IMR-90 (cell line): Measurements from ENCODE around the gene SDHA.

Source experiments
- BHLHE40 ChIP-seq: fragments of 150-350 bp; IDR thresholded peaks from 2 replicates; pipeline ENCODE4 v1.6.1; 2016; ENCODE audit warnings: mild to moderate bottlenecking, low read depth, low read length
- FOS ChIP-seq: fragments of 150-350 bp; IDR thresholded peaks from 2 replicates; pipeline ENCODE4 v1.6.1; 2016; ENCODE audit warnings: low read depth, low read length
- MAFK ChIP-seq: IDR thresholded peaks from 2 replicates; pipeline ENCODE4 v1.6.1; 2012; ENCODE audit warnings: low read depth, low read length, improper control_type of control experiment
- MAZ ChIP-seq: IDR thresholded peaks from 2 replicates; pipeline ENCODE4 v1.6.1; 2012; ENCODE audit warnings: low read depth, mild to moderate bottlenecking, low read length, improper control_type of control experiment, moderate library complexity, borderline replicate concordance
- MXI1 ChIP-seq: IDR thresholded peaks from 2 replicates; pipeline ENCODE4 v1.6.1; 2012; ENCODE audit warnings: low read depth, mild to moderate bottlenecking, low read length, moderate library complexity, borderline replicate concordance
- POLR2A ChIP-seq: IDR thresholded peaks from 2 replicates; pipeline ENCODE4 v1.6.1; 2012; ENCODE audit warnings: mild to moderate bottlenecking, low read depth, low read length
- RAD21 ChIP-seq: IDR thresholded peaks from 2 replicates; pipeline ENCODE4 v1.6.1; 2012; ENCODE audit warnings: low read length, improper control_type of control experiment
- RFX5 ChIP-seq: IDR thresholded peaks from 2 replicates; pipeline ENCODE4 v1.8.0; 2012; ENCODE audit warnings: low read depth, mild to moderate bottlenecking, low read length, moderate library complexity
- SMC3 ChIP-seq: fragments of 150-350 bp; IDR thresholded peaks from 2 replicates; pipeline ENCODE4 v1.6.1; 2016; ENCODE audit warnings: low read depth, mild to moderate bottlenecking, antibody characterized with exemption, low read length, moderate library complexity
- TF ChIP-seq, protein P1 (sequence below): conservative IDR thresholded peaks from 2 replicates; pipeline ENCODE4 v1.5.1; 2012; ENCODE audit warnings: mild to moderate bottlenecking, low read depth, low read length, improper control_type of control experiment
- TF ChIP-seq, protein P2 (sequence below): fragments of 150-350 bp; IDR thresholded peaks from 2 replicates; pipeline ENCODE4 v1.6.1; 2017; ENCODE audit warnings: mild to moderate bottlenecking, antibody characterized with exemption, low read length, low read depth

DNA sequence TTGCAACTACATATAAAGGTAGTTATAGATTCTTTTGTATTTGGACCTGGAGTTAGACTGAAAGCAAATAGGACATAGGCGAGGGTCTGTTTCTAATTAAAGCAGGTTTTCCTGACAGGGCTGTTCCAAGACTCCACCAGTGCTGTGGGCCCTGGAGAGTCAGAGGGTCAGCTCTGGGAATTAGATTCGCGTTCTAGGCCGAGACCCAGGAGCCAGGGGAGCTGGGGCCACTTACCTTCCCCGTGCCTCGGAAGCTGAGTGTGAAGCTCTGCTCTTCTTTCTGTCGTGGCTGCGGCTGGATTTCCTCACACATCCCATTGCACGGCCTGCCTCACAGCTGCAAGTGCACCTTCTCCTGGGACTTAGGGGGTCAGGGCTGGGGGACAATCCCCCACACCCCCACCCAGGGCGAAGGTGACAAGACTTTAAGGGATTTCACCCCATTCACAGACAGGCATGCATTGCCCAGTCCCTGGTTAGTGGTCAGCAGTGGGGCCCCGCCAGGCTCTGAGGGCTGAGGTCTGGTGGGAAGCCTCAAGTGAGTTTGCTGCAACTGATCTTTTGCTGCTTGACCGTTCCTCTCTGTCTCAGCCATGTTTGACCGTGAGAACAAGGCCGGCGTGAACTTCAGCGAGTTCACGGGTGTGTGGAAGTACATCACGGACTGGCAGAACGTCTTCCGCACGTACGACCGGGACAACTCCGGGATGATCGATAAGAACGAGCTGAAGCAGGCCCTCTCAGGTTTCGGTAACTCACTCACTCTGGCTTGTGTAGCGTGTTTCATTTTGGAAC is 88.1 kb downstream of the SDHA start:
- TF ChIP-seq, protein P1, sequence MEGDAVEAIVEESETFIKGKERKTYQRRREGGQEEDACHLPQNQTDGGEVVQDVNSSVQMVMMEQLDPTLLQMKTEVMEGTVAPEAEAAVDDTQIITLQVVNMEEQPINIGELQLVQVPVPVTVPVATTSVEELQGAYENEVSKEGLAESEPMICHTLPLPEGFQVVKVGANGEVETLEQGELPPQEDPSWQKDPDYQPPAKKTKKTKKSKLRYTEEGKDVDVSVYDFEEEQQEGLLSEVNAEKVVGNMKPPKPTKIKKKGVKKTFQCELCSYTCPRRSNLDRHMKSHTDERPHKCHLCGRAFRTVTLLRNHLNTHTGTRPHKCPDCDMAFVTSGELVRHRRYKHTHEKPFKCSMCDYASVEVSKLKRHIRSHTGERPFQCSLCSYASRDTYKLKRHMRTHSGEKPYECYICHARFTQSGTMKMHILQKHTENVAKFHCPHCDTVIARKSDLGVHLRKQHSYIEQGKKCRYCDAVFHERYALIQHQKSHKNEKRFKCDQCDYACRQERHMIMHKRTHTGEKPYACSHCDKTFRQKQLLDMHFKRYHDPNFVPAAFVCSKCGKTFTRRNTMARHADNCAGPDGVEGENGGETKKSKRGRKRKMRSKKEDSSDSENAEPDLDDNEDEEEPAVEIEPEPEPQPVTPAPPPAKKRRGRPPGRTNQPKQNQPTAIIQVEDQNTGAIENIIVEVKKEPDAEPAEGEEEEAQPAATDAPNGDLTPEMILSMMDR: no peak
- TF ChIP-seq RAD21 (no peak), SMC3 (no peak), POLR2A (no peak), MAFK (no peak), BHLHE40 (no peak), MXI1 (no peak), FOS (no peak), RFX5 (no peak), MAZ (no peak)
- TF ChIP-seq, protein P2, sequence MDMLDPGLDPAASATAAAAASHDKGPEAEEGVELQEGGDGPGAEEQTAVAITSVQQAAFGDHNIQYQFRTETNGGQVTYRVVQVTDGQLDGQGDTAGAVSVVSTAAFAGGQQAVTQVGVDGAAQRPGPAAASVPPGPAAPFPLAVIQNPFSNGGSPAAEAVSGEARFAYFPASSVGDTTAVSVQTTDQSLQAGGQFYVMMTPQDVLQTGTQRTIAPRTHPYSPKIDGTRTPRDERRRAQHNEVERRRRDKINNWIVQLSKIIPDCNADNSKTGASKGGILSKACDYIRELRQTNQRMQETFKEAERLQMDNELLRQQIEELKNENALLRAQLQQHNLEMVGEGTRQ: no peak
